Stimulated activated effector memory CD8-positive, alpha-beta T cell treated with anti-CD3 and anti-CD28 coated beads, Interleukin-12 subunit alpha, Interleukin-12 subunit beta, amount 100 ng/mL, for 72 hours (primary cell): ENCODE results near the gene CCP110.
"Not testable (repeated sequence)": the region's sequence is repeated elsewhere in the genome, so short reads cannot be mapped to it uniquely, and the experiment has no call there.

Experiments used
- ATAC-seq: fragments of 150-1000 bp; cut with Tn5 transposase; 2 replicates; pipeline ENCODE4 v1.10.0; 2021
- DNase-seq, 2 donors: peaks; one replicate each; pipeline ENCODE4 v3.0.0; 2021 to 2022; ENCODE audit warnings: low spot score in 2 of 2
- H3K27ac Mint-ChIP-seq: one replicate; pipeline ENCODE4 v1.8.0; 2022; ENCODE audit warnings: mild to moderate bottlenecking, mixed read lengths
- H3K36me3 Mint-ChIP-seq: one replicate; pipeline ENCODE4 v1.8.0; 2022; ENCODE audit warnings: mild to moderate bottlenecking, mixed read lengths
- H3K4me1 Mint-ChIP-seq: one replicate; pipeline ENCODE4 v1.8.0; 2022; ENCODE audit warnings: mixed read lengths
- H3K4me3 Mint-ChIP-seq: one replicate; pipeline ENCODE4 v1.8.0; 2022; ENCODE audit warnings: mild to moderate bottlenecking, mixed read lengths
- H3K9me3 Mint-ChIP-seq: one replicate; pipeline ENCODE4 v1.8.0; 2022; ENCODE audit warnings: mixed read lengths

The CCP110 gene

DNA sequence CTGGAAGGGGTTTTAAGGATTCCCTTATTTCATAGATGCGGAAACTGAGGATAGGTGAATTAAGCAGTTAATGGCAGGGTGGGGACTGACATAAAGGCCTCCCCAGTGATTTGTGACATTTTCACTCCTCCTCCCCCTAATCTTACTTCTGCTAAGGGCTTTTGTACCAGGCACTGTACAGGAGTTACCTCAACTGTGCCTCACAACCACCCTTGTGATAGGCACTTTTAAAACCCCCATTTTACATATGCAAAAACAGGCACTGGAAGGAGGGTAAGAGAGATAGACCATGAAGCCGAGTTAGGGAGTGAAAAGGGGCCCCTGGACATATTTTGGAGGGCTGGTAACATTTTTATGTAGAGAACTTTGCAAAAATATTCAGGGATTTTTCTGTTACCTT lies 982 bp upstream of the CCP110 start:
- H3K4me3 Mint-ChIP-seq: peak overlapping the region; percentile 92
- peaks cover 36% of the 10 kb centered on the region for H3K36me3 Mint-ChIP-seq
- H3K27ac Mint-ChIP-seq: peak overlapping the region; percentile 87
- ATAC-seq (no peak), DNase-seq (no peak)
- peaks cover 51% of the 10 kb centered on the region for H3K4me1 Mint-ChIP-seq
- no peaks in the 10 kb centered on the region for H3K9me3 Mint-ChIP-seq

DNA sequence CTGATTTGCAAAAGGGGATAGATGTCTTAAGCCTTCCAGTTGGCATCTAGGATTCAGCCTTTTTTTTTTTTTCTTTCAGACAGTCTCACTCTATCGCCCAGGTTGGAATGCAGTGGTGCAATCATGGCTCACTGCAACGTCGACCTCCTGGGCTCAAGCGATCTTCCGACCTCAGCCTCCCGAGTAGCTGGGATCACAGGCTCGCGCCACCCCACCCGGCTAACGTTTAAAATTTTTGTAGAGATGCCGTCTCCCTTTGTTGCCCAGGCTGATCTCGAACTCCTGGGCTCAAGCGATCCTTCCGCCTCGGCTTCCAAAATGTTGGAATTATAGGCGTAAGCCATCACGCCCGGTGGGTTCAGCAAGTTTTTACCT lies 571 bp upstream of the CCP110 start:
- Mint-ChIP-seq H3K4me3 (peak overlapping the region; percentile 97), H3K27ac (peak overlapping the region; percentile 95), H3K9me3 (no peaks in the 10 kb centered on the region), H3K36me3 (peaks cover 39% of the 10 kb centered on the region), H3K4me1 (peaks cover 49% of the 10 kb centered on the region)
- DNase-seq (no peak), ATAC-seq (no peak)

DNA sequence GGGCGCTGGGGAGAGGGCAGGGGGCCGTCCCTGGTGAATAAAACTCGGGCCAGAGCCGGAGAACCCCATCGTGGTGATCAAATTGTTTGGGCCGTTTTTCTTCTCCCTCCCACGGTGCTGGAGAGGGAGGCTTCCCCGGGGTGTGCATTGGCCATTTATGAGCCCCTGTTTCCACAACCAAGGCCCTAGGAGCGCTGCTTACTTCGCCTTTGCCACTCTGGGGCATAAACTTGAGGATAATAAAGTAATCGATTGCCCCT lies 544 bp downstream of the CCP110 start:
- DNase-seq (no peak), ATAC-seq (no peak)
- H3K27ac Mint-ChIP-seq: peak overlapping the region; percentile 95
- peak overlapping the region; percentile 97 for H3K4me3 Mint-ChIP-seq
- peaks cover 39% of the 10 kb centered on the region for H3K4me1 Mint-ChIP-seq
- peaks cover 44% of the 10 kb centered on the region for H3K36me3 Mint-ChIP-seq
- no peaks in the 10 kb centered on the region for H3K9me3 Mint-ChIP-seq

DNA sequence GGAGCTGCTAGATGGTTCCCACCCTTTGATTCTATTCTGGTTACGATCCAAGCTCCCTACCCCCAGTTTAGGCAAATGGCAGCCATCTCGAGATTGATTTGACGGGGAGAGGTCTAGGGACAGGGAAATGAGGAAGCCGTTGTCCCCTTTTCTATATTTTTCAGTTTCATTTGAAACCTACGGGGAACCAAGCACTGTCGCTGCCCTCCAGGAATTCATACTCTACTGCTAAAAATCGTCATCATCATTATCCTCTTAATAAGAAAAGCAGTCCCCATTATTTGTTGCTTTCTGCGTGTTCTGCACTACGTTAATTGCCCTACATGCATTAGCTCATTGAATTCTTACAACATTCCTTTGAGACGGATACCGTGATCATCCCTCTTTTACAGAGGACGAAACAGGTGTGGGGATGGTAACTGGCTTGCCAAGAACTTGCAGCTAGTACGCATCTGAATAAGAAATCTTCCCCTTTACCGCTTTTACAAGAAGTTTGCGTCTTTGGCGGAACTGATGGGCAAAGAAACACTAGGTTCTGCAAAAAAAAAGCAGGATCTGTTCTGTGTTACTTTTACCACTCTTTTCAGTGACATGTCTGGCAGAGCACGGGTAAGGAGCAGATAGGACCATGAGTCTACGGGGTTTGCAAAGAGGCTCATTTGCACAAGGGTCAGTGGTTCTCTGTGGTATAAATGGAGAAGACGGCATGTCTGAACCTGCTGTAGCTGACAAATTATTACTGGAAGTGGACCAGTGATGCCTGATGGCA lies 1.1 kb downstream of the CCP110 start:
- peaks cover 39% of the 10 kb centered on the region for H3K4me1 Mint-ChIP-seq
- peak overlapping the region; percentile 95 for H3K27ac Mint-ChIP-seq
- peaks cover 48% of the 10 kb centered on the region for H3K36me3 Mint-ChIP-seq
- H3K4me3 Mint-ChIP-seq: peak overlapping the region; percentile 97
- ATAC-seq: no peak
- DNase-seq: no peak
- H3K9me3 Mint-ChIP-seq: no peaks in the 10 kb centered on the region

DNA sequence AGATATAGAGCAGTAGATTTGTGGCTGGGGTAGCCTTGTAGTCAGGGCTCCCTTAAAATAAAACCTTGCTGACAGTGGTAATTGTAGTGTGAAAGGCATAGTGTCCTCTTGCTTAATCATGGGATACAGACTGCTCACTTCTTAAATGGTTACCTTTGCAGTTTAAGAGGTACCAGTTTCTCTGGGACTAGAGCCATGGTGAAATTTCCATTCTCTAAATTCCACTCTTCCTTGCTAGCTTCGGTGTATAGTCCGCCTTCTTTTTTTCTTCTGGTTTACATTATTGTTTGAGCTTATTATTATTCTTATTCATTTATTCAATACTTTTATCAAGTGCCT lies 1.6 kb downstream of the CCP110 start:
- Mint-ChIP-seq H3K9me3 (no peaks in the 10 kb centered on the region), H3K4me1 (peaks cover 34% of the 10 kb centered on the region), H3K36me3 (peaks cover 48% of the 10 kb centered on the region), H3K27ac (no peak overlapping the region), H3K4me3 (peak overlapping the region; percentile 97)
- ATAC-seq: no peak
- DNase-seq: no peak

DNA sequence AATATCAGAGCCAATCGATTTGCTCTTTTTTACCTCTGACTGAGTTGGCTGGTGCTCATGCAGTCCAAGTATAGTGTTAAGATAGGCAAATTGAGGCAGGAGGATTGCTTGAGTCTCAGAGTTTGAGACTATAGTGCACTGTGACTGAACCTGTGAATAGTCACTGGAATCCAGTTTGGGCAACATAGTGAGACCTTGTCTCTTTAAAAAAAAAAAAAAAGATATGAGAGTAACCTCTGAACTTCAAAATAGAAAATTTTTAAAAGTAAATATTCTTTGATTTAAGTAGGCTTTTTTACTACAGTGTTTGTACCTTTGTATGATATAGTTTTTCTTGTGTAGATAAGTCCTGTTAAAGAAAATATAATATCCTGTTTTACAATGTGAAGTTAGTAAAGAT lies 3.4 kb downstream of the CCP110 start:
- ATAC-seq (no peak), DNase-seq (no peak)
- Mint-ChIP-seq H3K27ac (no peak overlapping the region), H3K4me3 (no peak overlapping the region), H3K4me1 (peaks cover 20% of the 10 kb centered on the region), H3K36me3 (peaks cover 44% of the 10 kb centered on the region), H3K9me3 (no peaks in the 10 kb centered on the region)

DNA sequence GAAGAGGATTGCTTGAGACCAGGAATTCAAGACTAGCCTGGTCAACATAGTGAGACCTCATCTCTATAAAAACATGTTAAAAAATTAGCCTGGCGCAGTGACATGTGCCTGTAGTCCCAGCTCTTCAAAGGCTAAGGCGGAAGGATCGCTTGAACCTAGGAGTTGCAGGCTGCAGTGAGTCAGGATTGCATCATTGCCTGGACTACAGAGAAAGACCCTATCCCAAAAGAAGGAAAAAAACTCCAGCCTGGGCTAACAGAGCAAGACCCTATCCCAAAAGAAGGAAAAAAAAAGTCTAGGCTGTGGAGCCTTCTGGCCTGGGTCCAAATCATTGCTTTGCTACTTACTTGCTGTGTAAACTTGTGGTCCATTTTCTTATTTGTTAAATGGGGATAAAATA lies 4.9 kb downstream of the CCP110 start:
- Mint-ChIP-seq H3K4me1 (peaks cover 13% of the 10 kb centered on the region), H3K4me3 (no peak overlapping the region), H3K9me3 (no peaks in the 10 kb centered on the region), H3K36me3 (peaks cover 53% of the 10 kb centered on the region), H3K27ac (no peak overlapping the region)
- ATAC-seq (no peak), DNase-seq (no peak)

DNA sequence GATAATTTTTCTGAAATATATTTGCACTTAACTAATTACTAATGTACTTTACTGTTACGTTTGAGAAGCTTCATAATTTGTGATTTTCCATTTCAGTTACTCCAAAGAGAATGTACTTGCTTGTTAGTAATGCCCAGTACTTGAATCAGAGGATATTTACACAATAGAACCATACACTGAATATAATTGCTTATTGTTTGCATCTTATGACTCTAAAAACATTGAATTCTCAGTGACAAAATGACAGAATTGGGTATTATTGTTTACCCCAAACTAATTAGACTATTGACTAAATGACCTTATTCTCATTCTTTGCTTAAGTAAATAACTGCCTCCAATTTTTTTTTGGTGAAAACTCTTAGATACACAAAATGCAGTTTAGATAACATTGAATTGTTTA lies 8.9 kb downstream of the CCP110 start:
- DNase-seq (no peak), ATAC-seq (no peak)
- Mint-ChIP-seq H3K4me1 (no peaks in the 10 kb centered on the region), H3K4me3 (no peak overlapping the region), H3K9me3 (no peaks in the 10 kb centered on the region), H3K36me3 (peaks cover 84% of the 10 kb centered on the region), H3K27ac (no peak overlapping the region)

DNA sequence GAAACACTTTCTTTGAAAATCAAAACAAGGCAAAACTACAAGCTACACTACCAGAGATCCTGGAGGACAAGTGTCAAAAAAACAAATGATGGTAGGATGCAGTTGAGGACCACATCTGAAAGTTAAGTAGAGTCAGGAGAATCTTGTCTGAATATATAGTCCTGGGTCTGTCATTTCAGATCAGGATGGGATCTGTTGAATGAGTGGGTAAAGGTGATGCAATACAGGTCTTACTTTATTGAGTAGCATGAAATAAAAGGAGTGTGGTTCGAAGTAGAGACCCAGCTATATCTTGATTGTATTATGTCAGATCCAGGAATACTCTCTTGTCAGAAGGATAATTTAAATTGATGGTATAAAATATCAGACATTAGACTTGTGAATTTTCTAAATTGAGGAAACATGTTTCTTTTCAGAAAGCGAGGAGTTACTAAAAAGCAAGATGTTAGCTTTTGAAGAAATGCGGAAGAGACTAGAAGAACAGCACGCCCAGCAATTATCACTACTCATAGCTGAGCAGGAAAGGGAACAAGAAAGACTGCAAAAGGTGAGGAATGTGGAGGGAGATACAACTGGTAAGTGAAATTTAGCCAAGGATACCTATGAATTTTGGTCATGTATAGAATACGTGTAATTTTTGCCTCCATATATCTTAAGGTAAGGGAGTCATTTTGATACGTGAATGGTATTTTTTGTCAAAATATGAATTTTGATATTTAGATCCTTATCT lies 16.7 kb downstream of the CCP110 start:
- Mint-ChIP-seq H3K4me1 (no peaks in the 10 kb centered on the region), H3K36me3 (peaks cover 83% of the 10 kb centered on the region), H3K9me3 (no peaks in the 10 kb centered on the region), H3K27ac (no peak overlapping the region), H3K4me3 (no peak overlapping the region)
- no peak for DNase-seq
- no peak for ATAC-seq

DNA sequence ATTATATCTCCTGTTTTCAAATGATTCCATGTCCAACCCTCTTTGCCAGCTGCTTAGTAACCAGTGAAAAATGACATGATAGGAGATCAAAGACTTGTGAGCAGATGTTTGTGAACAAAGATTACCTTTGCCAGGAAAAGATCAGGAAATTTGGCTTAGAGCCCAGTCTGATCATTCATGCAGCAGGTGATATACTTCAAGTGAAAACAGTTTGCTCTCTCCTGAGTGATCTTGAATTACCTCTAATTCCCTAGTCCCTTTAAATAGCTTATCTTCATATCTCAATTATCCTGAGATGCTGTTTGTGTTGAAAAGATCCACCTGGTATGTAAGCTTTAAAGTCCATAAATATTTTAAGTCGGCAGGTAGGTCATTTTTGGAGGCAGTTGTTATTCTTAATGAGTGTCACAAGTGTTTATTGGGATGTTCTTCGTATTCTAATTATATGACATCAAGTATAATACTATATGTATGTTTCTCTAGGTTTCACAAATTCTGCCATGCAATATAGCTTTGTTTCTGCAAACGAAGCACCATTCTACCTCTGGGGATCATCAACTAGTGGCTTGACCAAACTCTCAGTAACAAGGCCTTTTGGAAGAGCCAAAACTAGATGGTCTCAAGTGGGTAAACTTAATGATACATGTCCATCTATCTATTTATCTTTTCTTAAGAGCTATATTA lies 18.5 kb downstream of the CCP110 start:
- Mint-ChIP-seq H3K9me3 (no peaks in the 10 kb centered on the region), H3K4me1 (no peaks in the 10 kb centered on the region), H3K36me3 (peaks cover 83% of the 10 kb centered on the region), H3K4me3 (no peak overlapping the region), H3K27ac (no peak overlapping the region)
- ATAC-seq (no peak), DNase-seq (no peak)

DNA sequence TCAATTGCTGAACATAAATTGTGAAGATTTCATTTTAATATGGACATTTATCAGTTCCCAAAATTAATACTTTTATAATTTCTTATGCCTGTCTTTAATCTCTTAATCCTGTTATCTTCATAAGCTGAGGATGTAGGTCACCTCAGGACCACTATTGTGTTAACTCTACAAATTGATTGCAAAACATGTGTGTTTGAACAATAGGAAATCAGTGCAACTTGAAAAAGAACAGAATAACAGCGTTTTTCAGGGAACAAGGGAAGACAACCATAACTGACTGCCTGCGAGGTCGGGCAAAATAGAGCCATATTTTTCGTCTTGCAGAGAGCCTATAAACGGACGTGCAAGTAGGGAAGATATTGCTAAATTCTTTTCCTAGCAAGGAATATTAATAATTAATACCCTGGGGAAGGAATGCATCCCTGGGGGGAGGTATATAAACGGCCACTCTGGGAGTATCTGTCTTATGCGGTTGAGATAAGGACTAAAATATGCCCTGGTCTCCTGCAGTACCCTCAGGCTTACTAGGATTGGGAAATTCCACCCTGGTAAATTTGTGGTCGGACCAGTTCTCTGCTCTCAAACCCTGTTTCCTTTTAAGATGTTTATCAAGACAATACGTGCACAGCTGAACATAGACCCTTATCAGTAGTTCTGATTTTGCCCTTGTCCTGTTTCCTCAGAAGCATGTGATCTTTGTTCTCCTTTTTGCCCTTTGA lies 19.7 kb downstream of the CCP110 start:
- H3K4me1 Mint-ChIP-seq, ATAC-seq, H3K27ac Mint-ChIP-seq, H3K9me3 Mint-ChIP-seq, DNase-seq, H3K4me3 Mint-ChIP-seq: not testable (repeated sequence)
- H3K36me3 Mint-ChIP-seq: peaks cover 91% of the 10 kb centered on the region

DNA sequence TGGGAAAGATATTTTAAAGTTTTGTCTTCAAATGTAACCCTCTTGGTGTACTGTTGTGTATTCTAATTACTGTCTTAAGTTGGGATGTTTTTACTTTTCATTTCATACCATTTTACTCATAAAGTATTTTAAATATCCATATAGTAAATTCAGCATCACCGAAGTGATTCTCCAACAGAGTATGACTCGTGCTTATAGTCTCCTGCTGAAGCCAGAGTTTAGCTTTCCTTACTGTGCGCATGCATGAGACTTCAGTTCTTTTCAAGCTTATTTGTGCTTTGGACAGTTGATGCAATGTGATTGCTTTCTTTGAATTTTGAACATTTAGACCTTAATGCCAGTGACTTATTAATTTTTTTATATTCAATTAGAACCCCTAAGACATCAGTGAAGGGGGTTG lies 24.4 kb downstream of the CCP110 start:
- H3K4me3 Mint-ChIP-seq: no peak overlapping the region
- H3K9me3 Mint-ChIP-seq: no peaks in the 10 kb centered on the region
- no peak for ATAC-seq

DNA sequence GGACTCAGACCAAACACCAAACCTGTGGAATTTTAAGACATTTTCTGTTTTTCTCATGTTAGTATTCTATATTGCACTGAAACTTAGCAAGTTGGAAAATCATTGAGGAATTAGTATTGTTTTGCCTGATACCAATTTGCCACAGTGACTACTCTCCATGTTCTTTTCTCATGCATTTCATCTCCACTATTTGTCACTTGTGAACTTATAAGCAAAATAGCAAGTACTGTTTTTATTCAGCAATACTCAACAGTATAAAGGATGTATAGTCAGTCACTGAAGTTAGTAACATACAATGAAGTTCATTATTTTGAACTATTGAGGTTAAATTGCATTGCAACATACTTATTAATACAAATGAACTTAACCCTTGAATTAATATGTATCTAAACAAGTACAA lies 25.9 kb downstream of the CCP110 start:
- H3K9me3 Mint-ChIP-seq: no peaks in the 10 kb centered on the region
- H3K4me3 Mint-ChIP-seq: no peak overlapping the region
- peaks cover 1% of the 10 kb centered on the region for H3K4me1 Mint-ChIP-seq
- DNase-seq (no peak), ATAC-seq (peak; percentile 67)
- peaks cover 48% of the 10 kb centered on the region for H3K36me3 Mint-ChIP-seq
- H3K27ac Mint-ChIP-seq: no peak overlapping the region

More for the DNA sequence above, 24.4 kb downstream of the CCP110 start:
- peaks cover 63% of the 10 kb centered on the region for H3K36me3 Mint-ChIP-seq
- no peaks in the 10 kb centered on the region for H3K4me1 Mint-ChIP-seq
- no peak overlapping the region for H3K27ac Mint-ChIP-seq
- DNase-seq: no peak

DNA sequence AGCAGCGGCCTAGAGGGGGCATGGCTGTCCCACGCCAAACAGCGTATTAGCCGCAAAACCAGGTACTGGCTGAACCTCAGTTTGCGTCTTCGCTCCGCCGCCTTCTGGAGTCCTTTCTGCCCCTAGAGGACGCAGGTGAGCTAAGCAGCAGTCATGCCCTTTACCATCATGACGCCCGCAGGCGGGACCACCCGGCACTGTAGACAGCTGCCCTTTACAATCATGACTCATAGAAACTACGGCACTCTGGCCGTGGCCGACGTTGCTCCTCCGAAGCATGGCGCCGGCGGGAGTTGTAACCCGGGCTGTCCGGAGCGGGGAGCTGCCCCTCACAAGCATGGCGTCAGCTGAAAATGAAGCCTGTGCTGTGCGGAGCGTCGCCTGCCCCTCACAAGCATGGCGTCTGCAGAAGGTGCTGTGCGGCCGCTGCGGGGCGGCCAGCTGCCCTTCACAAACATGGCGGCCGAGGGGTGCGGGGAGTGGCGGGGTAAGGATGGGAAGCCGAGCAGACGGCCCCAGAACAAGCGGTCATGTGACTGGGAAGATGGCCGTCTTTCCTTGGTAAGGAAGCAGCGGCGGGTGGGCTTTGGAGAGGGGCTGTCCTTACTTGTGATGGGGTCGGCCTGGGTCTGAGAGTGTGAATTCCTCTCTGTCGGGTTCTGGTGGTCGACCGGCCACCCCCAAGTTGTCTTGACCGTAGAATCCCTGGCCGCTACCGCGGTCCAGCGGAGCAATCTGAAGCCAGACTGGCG lies 31.6 kb downstream of the CCP110 start, which contains the start of gene VPS35L:
TSS of gene VPS35L (plus strand) at position 518 of the 752 bp plus-strand sequence. CDS start at position 545, 27 bp downstream.
- Mint-ChIP-seq H3K27ac (peak within 1 kb of the TSS; percentile 98), H3K4me1 (peaks cover 18% of the 10 kb centered on the region), H3K36me3 (peaks cover 19% of the 10 kb centered on the region), H3K9me3 (no peaks in the 10 kb centered on the region), H3K4me3 (peak within 1 kb of the TSS; percentile 91)
- peak; percentile 89 to 98 for DNase-seq
- ATAC-seq: peak; percentile 97
